H1 (cell line): ENCODE measurements around the gene MYBPC3. TPM values are rescaled to one million over a fixed set of nuclear protein-coding genes. Genes with fewer than 3 reads are reported as not detected.

Experiments used
- CTCF ChIA-PET: fragments of 300-600 bp; sonication (Branson Sonifier 250); formaldehyde crosslinking; loops from one replicate; lab custom pipeline; 2021; ENCODE audit not compliant: partially characterized antibody; lab: Charles Lee
- POLR2A ChIA-PET: fragments of 300-600 bp; sonication (Branson Sonifier 250); formaldehyde crosslinking; loops from one replicate; lab custom pipeline; 2021; ENCODE audit warnings: inconsistent platforms; ENCODE audit not compliant: partially characterized antibody; lab: Charles Lee
- DNase-seq, 2 experiments: peaks; one replicate each; pipeline versions ENCODE4 v3.0.0 to v3.0.0-alpha.2; 2010 to 2022; ENCODE audit warnings: low spot score in 2 of 2, low read depth in 1 of 2, mixed read lengths in 1 of 2
- FAIRE-seq: peaks from 2 replicates; lab custom pipeline; 2011; peaks lifted over from hg19 to GRCh38; lab: Jason Lieb, UNC
- H2AFZ ChIP-seq: 2 replicates; pipeline ENCODE4 v1.8.1; 2012; ENCODE audit warnings: low read length, inconsistent platforms
- H2AK5ac ChIP-seq: 2 replicates; pipeline ENCODE4 v1.6.1; 2013; ENCODE audit warnings: low read depth, low read length
- H2BK120ac ChIP-seq: replicated peaks from 2 replicates; pipeline ENCODE3; 2013; ENCODE audit warnings: low read depth, low read length, inconsistent platforms
- H2BK12ac ChIP-seq: 2 replicates; pipeline ENCODE4 v1.6.1; 2013; ENCODE audit warnings: low read depth, low read length
- H2BK15ac ChIP-seq: 2 replicates; pipeline ENCODE4 v1.6.1; 2013; ENCODE audit warnings: low read length
- H2BK20ac ChIP-seq: 2 replicates; pipeline ENCODE4 v1.6.1; 2013; ENCODE audit warnings: low read length
- H2BK5ac ChIP-seq: 2 replicates; pipeline ENCODE4 v1.6.1; 2013; ENCODE audit warnings: low read depth, low read length
- H3K14ac ChIP-seq: 2 replicates; pipeline ENCODE4 v1.6.1; 2013; ENCODE audit warnings: inconsistent platforms; ENCODE audit not compliant: insufficient read length
- H3K18ac ChIP-seq: 2 replicates; pipeline ENCODE4 v1.6.1; 2013; ENCODE audit warnings: low read length; ENCODE audit errors: extremely low read depth
- H3K23ac ChIP-seq: 2 replicates; pipeline ENCODE4 v1.6.1; 2013; ENCODE audit warnings: inconsistent platforms; ENCODE audit not compliant: insufficient read length
- H3K23me2 ChIP-seq: 2 replicates; pipeline ENCODE4 v1.6.1; 2013; ENCODE audit warnings: low read depth, low read length
- H3K27ac ChIP-seq: 2 replicates; pipeline ENCODE4 v1.6.1; 2011; ENCODE audit warnings: low read depth, low read length, inconsistent platforms
- H3K27me3 ChIP-seq, 4 experiments: replicated peaks in 1 of 4; 1 replicate in 1 of 4; 2 replicates in 3 of 4; pipeline versions ENCODE4 v1.6.1 to v1.8.1; 2011 to 2013; ENCODE audit warnings: low read length in 3 of 4, mild to moderate bottlenecking in 3 of 4, inconsistent platforms in 2 of 4, mixed read lengths in 2 of 4, moderate library complexity in 1 of 4; ENCODE audit not compliant: control insufficient read depth in 3 of 4, insufficient read depth in 3 of 4; ENCODE audit errors: extremely low read depth in 1 of 4
- H3K36me3 ChIP-seq, 4 experiments: 2 replicates each; pipeline versions ENCODE4 v1.6.1 to v1.8.1; 2011 to 2013; ENCODE audit warnings: mild to moderate bottlenecking in 4 of 4, low read length in 3 of 4, moderate library complexity in 2 of 4, control low read depth in 1 of 4, inconsistent platforms in 1 of 4; ENCODE audit not compliant: insufficient read depth in 4 of 4, control insufficient read depth in 2 of 4
- H3K4ac ChIP-seq: replicated peaks from 2 replicates; pipeline ENCODE3; 2013; ENCODE audit warnings: low read length, low read depth, mixed read lengths, inconsistent platforms; ENCODE audit not compliant: insufficient read length
- H3K4me1 ChIP-seq, 4 experiments: replicated peaks in 1 of 4; 1 replicate in 1 of 4; 2 replicates in 3 of 4; pipeline versions ENCODE4 v1.6.1 to v1.8.1; 2011 to 2013; ENCODE audit warnings: low read length in 3 of 4, inconsistent platforms in 2 of 4, mixed read lengths in 1 of 4; ENCODE audit not compliant: insufficient read depth in 4 of 4, control insufficient read depth in 3 of 4
- H3K4me2 ChIP-seq, 2 experiments: 2 replicates each; pipeline versions ENCODE4 v1.6.1 to v1.8.1; 2011 to 2013; ENCODE audit warnings: low read depth in 2 of 2, low read length in 2 of 2, control low read depth in 1 of 2, inconsistent platforms in 1 of 2, mild to moderate bottlenecking in 1 of 2; ENCODE audit not compliant: insufficient read depth in 1 of 2
- H3K4me3 ChIP-seq, 4 experiments: fragments of 200-600, 300-600 bp in 1 of 4; sonication (generic), shearing (Covaris generic), sonication (Bioruptor Twin) in 1 of 4; 2 replicates each; pipeline versions ENCODE4 v1.5.1 to v1.8.1; 2011 to 2016; ENCODE audit warnings: low read length in 4 of 4, low read depth in 3 of 4, control low read depth in 2 of 4, inconsistent platforms in 2 of 4, mild to moderate bottlenecking in 2 of 4, mixed read lengths in 1 of 4, moderate library complexity in 1 of 4; ENCODE audit not compliant: insufficient read depth in 2 of 4; ENCODE audit errors: extremely low read depth in 1 of 4
- H3K56ac ChIP-seq: replicated peaks from 2 replicates; pipeline ENCODE3; 2013; ENCODE audit warnings: low read depth, mild to moderate bottlenecking, mixed read lengths, low read length, inconsistent platforms; ENCODE audit not compliant: insufficient read length
- H3K79me1 ChIP-seq: 2 replicates; pipeline ENCODE4 v1.6.1; 2013; ENCODE audit warnings: low read depth, low read length, control low read depth
- H3K79me2 ChIP-seq, 2 experiments: 2 replicates each; pipeline versions ENCODE4 v1.6.1 to v1.8.1; 2012 to 2013; ENCODE audit warnings: low read length in 2 of 2, mild to moderate bottlenecking in 2 of 2, inconsistent platforms in 1 of 2; ENCODE audit not compliant: insufficient read depth in 2 of 2, control insufficient read depth in 1 of 2
- H3K9ac ChIP-seq, 4 experiments: replicated peaks in 1 of 4; 1 replicate in 1 of 4; 2 replicates in 3 of 4; pipeline versions ENCODE4 v1.6.1 to v1.8.1; 2011 to 2013; ENCODE audit warnings: low read depth in 3 of 4, low read length in 3 of 4, control low read depth in 2 of 4, mild to moderate bottlenecking in 2 of 4, moderate library complexity in 2 of 4, inconsistent platforms in 1 of 4; ENCODE audit errors: extremely low read depth in 1 of 4
- H3K9me3 ChIP-seq, 2 experiments: 2 replicates each; pipeline versions ENCODE4 v1.6.1 to v1.8.1; 2012 to 2013; ENCODE audit warnings: mild to moderate bottlenecking in 2 of 2, moderate library complexity in 2 of 2, control low read depth in 1 of 2, inconsistent platforms in 1 of 2, low read depth in 1 of 2, low read length in 1 of 2, mixed read lengths in 1 of 2; ENCODE audit not compliant: insufficient read depth in 2 of 2
- H4K20me1 ChIP-seq, 2 experiments: replicated peaks in 1 of 2; 2 replicates each; pipeline versions ENCODE3 to v1.8.1; 2011 to 2013; ENCODE audit warnings: inconsistent platforms in 2 of 2, low read length in 2 of 2, mild to moderate bottlenecking in 1 of 2; ENCODE audit not compliant: insufficient read depth in 2 of 2, control insufficient read depth in 1 of 2
- H4K5ac ChIP-seq: 2 replicates; pipeline ENCODE4 v1.6.1; 2013; ENCODE audit warnings: low read length, low read depth, mixed read lengths, inconsistent platforms; ENCODE audit not compliant: insufficient read length
- H4K8ac ChIP-seq: 2 replicates; pipeline ENCODE4 v1.8.0; 2013; ENCODE audit warnings: mild to moderate bottlenecking, moderate library complexity, low read length, inconsistent platforms; ENCODE audit not compliant: insufficient read depth; ENCODE audit errors: extremely low read depth
- H4K91ac ChIP-seq: replicated peaks from 2 replicates; pipeline ENCODE3; 2013; ENCODE audit warnings: low read length, mixed read lengths, inconsistent platforms; ENCODE audit not compliant: insufficient read length
- BACH1 ChIP-seq: IDR thresholded peaks from 2 replicates; pipeline ENCODE4 v1.6.1; 2012; ENCODE audit warnings: low read length, improper control_type of control experiment
- JUN ChIP-seq: IDR thresholded peaks from 2 replicates; pipeline ENCODE4 v1.6.1; 2011; ENCODE audit warnings: low read depth, mild to moderate bottlenecking, improper control_type of control experiment, low read length
- MAFK ChIP-seq: IDR thresholded peaks from 2 replicates; pipeline ENCODE4 v1.6.1; 2012; ENCODE audit warnings: low read depth, mild to moderate bottlenecking, improper control_type of control experiment, low read length
- NANOG ChIP-seq: IDR thresholded peaks from 2 replicates; pipeline ENCODE4 v1.6.1; 2011; ENCODE audit warnings: low read length, low read depth, mild to moderate bottlenecking, inconsistent platforms; ENCODE audit not compliant: insufficient read depth, poor library complexity, severe bottlenecking
- RFX5 ChIP-seq: IDR thresholded peaks from 2 replicates; pipeline ENCODE4 v1.6.1; 2011; ENCODE audit warnings: low read depth, low read length, improper control_type of control experiment, borderline replicate concordance
- SAP30 ChIP-seq: fragments of 300-600 bp; sonication (generic); IDR thresholded peaks from 2 replicates; pipeline ENCODE4 v1.7.1; 2012; ENCODE audit warnings: low read length, moderate library complexity, mild to moderate bottlenecking, inconsistent platforms; ENCODE audit not compliant: insufficient read depth, insufficient replicate concordance
- TAF7 ChIP-seq: optimal IDR thresholded peaks from 2 replicates; pipeline ENCODE3; 2011; ENCODE audit warnings: low read depth, mild to moderate bottlenecking, inconsistent platforms, low read length, moderate library complexity, borderline replicate concordance
- WGBS, 2 experiments: shearing (Covaris generic) in 1 of 2; methylation state at CpG; one replicate each; pipeline versions ENCODE4 v1.1.6 to v1.1.7; 2013 to 2015; ENCODE audit warnings: low lambda C conversion rate in 2 of 2, mixed read lengths in 2 of 2, inconsistent platforms in 1 of 2, low coverage in 1 of 2, missing lambda C conversion rate in 1 of 2; ENCODE audit not compliant: insufficient replicate concordance in 2 of 2, insufficient coverage in 1 of 2, insufficient read length in 1 of 2; ENCODE audit errors: extremely low coverage in 1 of 2, missing lambda C conversion rate in 1 of 2; 5-methylcytosine and 5-hydroxymethylcytosine counted together
- polyA plus RNA-seq, 7 experiments: library from polyadenylated mRNA; depleted of rRNA in 3 of 7; stranded (reverse) in 5 of 7; unstranded in 2 of 7; fragments of >200 nt in 5 of 7; fragments of 200-250 nt in 2 of 7; gene quantifications; 1 replicate in 5 of 7; 2 replicates in 1 of 7; 4 replicates in 1 of 7; pipeline versions ENCODE4 v1.2.1 to v1.2.3, GENCODE V29; 2011 to 2013; ENCODE audit warnings: missing spikeins in 2 of 7, mixed read lengths in 2 of 7
- total RNA-seq: library from RNA; stranded (reverse); fragmentation: NEBNext Ultra II Directional; extraction: Animal tissue kit (Norgen Biotek cat#: 25700); gene quantifications from 2 replicates; pipeline ENCODE4 v1.2.1, GENCODE V29; 2021

Gene MYBPC3
- total and polyA plus RNA-seq, 2 of the 8 experiments (the other 6 are each of a cell fraction or from before 2014, with no cell fraction given): 0.05 TPM; not detected in 1

- Histone ChIP-seq H3K27me3 (no peaks in the 10 kb centered on the region), H2BK5ac (no peak overlapping the region), H4K8ac (no peak overlapping the region), H3K4me3 (no peak overlapping the region), H3K4me2 (no peak overlapping the region), H3K4me1 (no peaks in the 10 kb centered on the region), H3K36me3 (peaks cover 0 to 12% (median 2%) of the 10 kb centered on the region in 4 experiments; a peak in 5 of 8 replicates), H4K20me1 (peaks cover 0 to 2% of the 10 kb centered on the region in 2 experiments), H2BK120ac (no peak overlapping the region), H4K91ac (no peak overlapping the region), H3K9me3 (no peaks in the 10 kb centered on the region), H3K23ac (no peak overlapping the region), H2AK5ac (no peak overlapping the region), H3K27ac (no peak overlapping the region), H2BK20ac (no peak overlapping the region), H4K5ac (no peak overlapping the region), H3K79me2 (no peaks in the 10 kb centered on the region), H2AFZ (no peak overlapping the region), H3K4ac (no peak overlapping the region), H3K9ac (no peak overlapping the region), H3K56ac (no peak overlapping the region), H3K14ac (no peak overlapping the region), H3K79me1 (no peaks in the 10 kb centered on the region; the same call in 1 of the 2 replicates), H2BK15ac (no peak overlapping the region), H3K23me2 (no peaks in the 10 kb centered on the region), H3K18ac (no peak overlapping the region), H2BK12ac (no peak overlapping the region)
- FAIRE-seq: no peak
- ChIA-PET CTCF (interaction anchor here (1.0 kb wide), 1 partner anchor 23 kb away, joined by 6 read pairs; no protein-coding TSS in a partner anchor), POLR2A (interaction anchor here (1.1 kb wide), 1 partner anchor 22 kb away, joined by 3 read pairs; no protein-coding TSS in a partner anchor)
- 95% methylated on average over 13 of the region's 13 CpGs; no CpG with 5 or more reads in 1 of the 2 experiments for WGBS, 2 experiments
- TF ChIP-seq SAP30 (no peak), BACH1 (no peak), RFX5 (no peak), JUN (no peak), NANOG (no peak), TAF7 (no peak), MAFK (no peak)
- DNase-seq: no peak
These were observed 20.2 kb downstream of the MYBPC3 start for GRCh38 chr11:47332303-47332711.
